HG03025 (cell line): ENCODE results near the gene THTPA.

Experiments
- ATAC-seq: cut with Tn5 transposase; IDR thresholded peaks from one replicate; pipeline ENCODE4 v1.9.1; 2021; ENCODE audit warnings: mild to moderate bottlenecking, moderate library complexity; ENCODE audit not compliant: unreplicated experiment, low FRiP score

The THTPA gene

DNA sequence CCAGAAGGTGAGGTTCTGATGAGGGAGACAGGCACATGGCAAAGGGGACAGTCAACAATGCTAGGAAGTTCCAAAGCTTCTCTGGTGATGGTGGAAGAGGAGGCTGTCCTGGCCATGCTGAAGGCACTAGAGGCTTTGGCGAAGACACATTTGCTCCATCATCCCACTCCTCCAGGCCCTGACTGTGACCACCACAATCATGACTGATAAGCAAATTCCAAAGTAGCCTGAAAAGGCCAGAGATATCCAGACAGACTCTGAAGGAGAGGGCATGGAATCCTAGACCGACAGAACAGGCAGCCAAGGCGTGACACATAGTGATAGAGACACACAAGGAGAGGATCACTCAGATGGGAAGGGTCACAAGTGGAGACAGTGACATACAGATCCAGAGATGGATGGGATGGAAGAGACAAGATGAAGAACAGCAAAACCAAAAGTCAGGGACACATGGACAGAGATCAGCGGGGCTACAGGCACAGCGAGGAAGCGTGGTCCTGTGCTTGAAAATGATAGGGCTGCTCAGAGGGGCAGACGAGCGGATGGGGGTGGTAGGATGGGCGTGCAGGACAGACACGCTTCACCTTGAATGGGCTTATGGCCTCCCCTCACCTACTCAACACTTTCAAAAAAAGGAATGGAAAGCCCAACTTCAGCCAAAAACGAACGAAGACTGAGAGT, 5.8 kb upstream of the THTPA start:
- ATAC-seq: no peak

DNA sequence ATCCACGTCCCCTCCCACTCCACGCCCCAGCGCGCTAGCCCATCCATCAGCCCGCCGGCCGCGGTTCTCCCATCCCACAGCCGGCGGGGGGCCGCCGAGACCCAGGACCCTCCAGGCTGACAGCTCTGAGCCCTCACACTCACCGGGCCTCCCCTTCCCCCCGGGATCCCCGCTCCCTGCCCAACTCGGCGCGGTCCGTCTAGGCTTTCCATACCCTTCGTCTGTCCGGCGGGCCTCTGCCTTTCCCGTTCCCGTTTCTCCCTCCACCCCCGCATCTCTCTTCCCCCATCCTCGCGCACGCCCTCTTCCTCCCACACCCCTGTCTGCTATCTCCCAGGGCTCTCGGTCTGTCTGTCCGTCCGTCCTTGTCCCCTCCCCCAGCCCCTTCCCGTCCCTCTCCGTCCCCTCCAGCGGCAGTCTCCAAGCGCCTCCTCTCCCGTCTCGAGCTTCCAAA, 5.2 kb upstream of the THTPA start:
- no peak for ATAC-seq

DNA sequence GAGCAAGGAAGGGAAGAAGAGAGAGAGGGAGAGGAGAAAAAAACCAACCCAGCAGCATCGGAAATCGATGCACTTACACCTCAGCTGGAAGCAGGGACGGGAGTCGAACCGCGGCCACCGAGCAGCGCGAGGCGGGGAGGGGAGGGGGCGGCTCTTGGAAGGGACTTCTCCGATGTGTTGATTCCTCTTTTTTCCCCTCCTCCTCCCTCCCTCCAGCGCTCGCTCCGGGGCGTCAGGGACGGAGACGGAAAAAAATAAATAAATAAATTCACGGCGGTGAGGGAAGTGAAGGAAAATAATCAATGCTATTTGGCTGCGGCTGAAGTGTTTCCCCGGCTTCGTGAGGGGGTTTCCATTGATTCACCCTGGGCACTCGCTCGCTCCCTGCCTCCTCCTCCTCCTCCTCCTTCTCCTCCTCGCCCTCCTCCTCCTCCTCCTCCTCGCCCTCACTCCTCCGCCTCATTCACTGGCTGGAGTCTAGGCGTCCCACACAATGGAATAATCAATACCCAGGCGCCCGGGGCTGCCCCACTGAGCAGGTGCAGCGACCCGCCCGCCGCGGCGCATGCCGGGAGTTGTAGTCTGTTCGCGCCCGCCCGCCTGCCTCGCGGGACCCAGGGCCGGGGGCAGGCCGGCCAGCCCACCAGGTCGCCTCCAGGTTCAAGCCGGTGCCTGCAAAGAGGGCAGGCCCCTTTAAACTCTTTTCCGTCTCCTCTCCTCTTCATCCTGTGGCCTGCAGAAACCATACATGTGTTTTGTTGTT, 4.6 kb upstream of the THTPA start, which contains the start of gene ZFHX2:
ZFHX2 (minus strand) TSS at position 500 of the 763 bp plus-strand sequence. CDS start 16,440 bp downstream, outside the sequence.
- peak; percentile 43 for ATAC-seq

DNA sequence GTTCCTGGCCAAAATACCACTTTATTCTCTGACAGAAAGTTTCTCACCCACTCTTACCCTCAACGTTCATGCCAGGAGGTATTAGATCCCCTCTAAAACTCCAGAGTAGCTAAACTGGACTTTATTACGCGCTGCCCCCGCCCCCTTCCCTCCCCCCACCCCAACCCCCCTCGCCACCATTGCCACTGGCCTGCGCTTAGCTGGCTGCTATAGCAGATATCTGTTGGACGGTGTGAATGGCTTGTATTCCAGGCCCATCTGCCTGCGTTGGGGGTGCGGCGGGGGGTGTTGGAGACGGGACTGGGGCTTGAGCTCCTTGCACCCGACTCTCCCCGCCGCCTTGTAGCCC, 564 bp upstream of the THTPA start:
- no peak for ATAC-seq

DNA sequence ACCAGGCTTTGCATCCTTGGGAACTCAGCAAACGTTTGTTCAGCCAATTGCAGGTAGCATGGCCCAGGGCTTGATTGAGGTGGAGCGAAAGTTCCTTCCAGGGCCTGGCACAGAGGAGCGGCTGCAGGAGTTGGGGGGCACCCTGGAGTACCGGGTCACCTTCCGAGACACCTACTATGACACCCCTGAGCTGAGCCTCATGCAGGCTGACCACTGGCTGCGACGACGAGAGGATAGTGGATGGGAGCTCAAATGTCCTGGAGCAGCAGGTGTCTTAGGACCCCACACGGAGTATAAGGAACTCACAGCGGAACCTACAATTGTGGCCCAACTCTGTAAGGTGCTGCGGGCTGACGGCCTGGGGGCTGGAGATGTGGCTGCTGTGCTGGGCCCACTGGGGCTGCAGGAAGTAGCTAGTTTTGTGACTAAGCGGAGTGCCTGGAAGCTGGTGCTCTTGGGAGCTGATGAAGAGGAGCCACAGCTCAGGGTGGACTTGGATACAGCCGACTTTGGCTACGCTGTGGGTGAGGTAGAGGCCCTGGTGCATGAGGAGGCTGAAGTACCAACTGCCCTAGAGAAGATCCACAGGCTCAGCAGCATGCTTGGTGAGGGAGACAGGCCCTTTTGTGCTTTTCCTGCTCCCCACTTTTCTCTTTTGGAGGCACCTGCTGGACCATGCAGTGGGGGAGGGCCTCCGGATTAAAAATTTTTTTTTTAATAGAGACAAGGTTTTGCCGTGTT, 799 bp downstream of the THTPA start:
- ATAC-seq: no peak

DNA sequence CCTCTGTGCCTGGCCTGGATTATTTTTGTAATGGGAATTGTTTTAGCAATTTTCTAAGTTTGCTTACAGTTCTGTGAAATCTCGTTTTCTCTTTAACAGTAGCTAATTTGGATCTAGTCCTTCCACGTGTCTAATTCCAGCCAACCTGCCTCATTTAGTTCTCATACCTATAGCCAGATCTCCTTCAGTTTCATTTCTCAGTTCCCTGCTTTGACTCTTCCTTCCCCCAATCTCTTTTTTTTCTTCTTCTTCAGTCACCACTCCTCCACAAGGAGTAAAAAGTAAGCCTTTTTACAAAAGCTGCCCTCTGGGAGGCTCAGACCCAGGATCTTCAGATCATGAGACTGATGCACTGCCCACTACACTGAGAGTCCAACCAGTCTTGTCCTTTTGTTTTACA, 1.4 kb downstream of the THTPA start:
- no peak for ATAC-seq

DNA sequence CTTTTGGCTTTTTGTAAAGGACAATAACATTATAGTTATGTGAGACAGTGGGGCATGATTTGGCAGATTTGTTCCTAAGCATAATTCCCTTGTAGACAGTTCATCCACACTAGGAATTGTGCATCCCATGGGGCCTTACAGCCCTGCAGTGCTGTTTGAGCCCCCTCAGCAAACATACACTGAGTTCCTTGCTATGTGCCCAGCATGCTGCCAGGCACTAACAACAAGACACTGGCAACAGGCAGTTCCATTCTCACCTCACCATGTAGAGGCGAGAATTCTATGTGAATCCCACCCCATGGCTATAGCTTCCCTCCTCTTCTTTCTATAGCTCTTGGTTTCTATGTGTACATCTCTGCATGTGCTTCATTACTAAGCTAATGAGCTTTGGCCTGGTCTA, 1.9 kb downstream of the THTPA start:
- ATAC-seq: no peak

DNA sequence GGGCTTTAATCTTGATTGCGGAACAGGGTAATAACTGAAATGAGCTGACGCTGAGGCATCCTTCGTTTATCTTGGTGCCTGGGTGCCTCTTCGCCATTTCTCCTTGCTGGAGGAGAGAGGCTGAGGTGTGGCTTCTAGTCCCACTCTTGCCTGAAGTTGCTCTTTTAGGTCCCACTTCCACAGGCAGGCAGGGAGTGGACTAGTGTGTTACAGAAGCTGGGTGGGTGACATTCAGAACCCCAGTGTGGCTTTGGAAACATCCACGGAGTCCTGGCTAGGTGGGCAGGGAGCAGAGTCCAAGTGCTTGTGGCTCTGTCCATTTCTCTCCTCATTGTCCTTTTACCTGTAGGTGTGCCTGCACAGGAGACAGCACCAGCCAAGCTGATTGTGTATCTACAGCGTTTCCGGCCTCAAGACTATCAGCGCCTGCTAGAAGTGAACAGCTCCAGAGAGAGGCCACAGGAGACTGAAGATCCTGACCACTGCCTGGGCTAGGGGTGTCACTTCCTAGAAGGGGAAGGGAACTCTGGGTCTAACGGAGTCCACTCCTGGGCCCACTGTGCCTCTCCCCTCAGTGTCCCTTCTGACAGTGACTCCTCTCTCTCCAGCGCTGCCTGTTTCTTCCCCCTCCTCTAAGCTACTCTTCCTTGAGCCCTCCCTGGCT, 2.4 kb downstream of the THTPA start:
- ATAC-seq: no peak

DNA sequence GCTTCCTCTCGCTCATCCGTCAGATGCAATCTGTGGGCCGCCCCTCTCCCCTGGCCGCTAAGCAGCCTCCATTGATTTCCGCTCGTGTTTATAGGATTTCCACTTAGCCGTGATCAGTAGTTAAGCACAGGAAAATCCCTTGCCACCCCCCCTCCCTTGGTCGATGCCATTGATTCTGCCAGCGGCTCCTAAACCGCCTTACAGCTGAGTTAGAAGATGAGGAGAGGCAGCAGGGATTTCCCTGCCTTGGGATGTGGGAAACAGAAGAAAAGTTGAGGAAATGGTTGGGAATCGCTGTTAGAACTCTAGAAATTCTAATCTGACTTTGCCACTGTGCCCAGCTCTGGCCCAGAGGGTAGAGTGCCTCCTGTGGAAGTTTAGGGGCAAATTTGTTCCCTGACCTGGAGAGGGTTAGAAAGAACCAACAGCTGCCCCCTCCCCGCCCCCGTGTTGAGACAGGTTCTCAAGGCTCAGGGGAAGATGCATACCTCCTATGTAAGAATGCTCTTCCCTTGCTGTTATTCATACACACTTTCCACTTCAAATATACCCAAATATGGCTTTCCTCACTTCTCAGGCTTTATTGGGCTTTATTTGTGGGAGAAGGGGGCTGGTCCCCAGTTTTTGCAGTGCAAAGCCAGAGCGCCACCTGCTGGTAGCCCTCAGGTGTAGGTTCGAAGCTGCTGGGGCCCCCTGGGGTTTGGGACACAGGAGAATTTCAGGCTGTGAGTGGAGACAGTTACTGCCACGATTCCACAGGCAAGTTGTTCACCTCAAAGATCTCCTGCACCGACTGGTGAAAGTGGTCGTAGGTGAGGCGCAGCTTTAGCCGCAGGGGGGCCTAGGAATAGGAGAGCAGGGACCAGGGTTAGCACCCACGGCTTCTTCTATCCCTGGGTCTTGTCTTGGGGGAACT, 3.2 kb downstream of the THTPA start:
- ATAC-seq: no peak

DNA sequence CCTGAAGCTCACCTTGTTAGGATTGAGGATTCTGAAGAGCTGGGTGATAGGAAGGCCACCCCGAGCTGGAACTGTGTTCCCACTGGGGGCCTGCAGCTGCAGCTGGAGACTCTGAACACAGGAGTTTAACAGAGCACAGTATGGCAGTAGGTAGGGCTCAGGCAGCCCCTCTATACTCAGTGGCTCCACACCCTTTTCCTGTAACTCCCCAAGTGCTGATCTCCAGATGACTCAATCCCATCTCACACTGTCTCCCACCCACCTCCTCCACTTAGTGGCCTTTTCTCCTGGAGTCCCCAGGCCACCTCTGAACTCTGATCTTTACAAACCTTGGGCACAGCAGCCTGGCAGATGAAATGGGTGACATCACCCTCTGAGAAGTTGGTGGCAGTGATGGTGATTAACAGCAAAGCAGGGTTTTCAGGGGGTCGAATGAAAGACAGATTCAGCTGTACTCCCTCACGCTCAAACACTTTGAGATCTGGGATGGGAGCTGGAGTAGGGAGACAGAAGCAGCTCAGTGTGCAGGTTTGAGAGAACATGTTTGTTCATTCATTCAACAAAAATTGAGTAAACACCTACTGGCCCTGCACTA, 4.0 kb downstream of the THTPA start:
- ATAC-seq: no peak

DNA sequence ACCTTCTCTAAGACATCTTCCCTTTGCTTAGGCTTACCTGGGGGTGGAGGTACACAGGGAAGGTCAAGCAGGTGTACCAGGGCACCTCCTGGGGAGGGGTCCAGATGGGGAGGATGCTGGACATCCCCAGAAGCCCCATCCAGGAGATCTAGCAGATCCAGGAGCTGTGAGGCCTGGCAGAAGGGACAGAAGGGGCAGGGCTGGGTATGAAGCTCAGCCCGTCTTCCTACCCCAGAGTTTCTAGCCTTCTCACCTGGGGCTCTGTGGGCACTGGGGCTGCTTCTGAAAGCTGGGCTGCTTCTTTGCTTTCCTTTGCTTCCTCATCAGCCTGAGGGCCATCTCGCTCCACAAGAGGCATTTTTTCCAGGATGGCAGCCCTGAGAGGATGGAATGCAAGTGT, 5.2 kb downstream of the THTPA start:
- ATAC-seq: no peak

DNA sequence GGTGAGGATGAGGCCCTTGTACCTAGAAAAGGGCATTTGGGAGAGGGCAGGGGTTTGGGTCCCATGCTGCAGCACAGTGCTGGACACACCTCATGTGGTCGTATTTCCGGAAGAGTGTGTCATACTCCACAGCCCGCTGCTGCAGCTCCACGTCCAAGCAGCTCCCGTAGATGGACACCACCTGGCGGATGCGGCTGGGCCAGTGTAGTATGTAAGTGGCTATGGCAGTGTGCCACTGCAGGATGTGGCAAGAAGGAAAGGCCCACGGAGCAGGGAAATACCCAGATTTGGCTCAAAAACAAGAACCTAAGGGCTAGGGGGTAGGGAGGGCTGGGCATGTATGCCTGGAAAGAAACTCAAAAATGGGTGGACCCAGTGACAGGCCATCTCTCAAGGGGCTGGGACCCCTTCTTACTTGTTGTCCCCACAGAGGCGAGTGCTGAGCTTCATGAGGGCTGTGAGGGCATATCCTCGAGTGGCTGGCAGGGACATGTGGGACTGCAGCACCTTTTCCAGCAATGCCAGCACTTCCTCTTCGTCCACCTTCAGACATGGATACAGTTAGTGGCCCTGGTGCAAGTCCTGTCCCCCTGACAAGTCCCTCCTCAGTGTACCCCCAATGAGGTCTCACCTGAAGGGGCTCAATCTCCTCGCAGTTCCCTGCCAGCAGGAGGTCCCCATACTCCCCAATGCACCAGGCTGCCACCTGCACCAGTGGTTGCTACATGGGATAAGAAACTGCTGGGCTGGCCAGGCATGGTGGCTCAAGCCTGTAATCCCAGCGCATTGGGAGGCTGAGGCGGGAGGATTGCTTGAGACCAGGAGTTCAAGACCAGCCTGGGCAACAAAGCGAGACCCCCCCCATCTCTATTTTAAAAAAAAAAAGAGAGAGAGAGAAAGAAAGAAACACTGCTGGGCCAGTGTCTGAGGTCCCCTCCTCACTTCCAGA, 6.1 kb downstream of the THTPA start:
- ATAC-seq: no peak

DNA sequence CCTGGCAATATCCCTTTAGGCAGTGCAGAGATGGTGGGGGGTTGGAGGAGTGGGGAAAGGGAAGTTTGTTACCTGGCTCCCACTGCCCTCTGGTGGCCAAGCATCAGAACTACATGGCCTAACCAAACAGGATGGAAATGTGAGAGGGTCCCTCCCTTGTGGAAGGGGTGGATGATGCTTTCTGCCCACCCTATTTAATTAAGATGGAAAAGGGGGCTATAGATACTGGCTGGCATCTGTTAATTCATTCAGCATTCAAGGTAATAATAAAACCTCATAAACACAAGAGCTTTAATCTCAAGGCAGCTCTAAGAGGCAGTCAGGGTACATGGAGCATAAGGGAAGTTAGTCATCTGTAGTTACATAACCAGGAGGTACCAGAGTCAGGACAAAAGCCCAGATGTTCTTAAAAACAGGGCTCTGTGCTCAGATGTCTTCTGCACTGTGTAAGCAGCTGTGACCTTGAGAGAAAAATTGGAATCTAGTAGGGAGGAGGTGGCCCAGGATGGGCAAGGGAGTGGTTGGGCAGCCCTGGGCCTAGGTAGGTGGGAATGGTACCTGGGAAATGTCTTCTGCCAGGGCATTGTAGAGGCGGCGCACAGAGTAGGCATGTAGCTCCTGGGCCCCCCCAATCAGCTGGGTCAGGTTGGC, 6.9 kb downstream of the THTPA start:
- ATAC-seq: no peak

DNA sequence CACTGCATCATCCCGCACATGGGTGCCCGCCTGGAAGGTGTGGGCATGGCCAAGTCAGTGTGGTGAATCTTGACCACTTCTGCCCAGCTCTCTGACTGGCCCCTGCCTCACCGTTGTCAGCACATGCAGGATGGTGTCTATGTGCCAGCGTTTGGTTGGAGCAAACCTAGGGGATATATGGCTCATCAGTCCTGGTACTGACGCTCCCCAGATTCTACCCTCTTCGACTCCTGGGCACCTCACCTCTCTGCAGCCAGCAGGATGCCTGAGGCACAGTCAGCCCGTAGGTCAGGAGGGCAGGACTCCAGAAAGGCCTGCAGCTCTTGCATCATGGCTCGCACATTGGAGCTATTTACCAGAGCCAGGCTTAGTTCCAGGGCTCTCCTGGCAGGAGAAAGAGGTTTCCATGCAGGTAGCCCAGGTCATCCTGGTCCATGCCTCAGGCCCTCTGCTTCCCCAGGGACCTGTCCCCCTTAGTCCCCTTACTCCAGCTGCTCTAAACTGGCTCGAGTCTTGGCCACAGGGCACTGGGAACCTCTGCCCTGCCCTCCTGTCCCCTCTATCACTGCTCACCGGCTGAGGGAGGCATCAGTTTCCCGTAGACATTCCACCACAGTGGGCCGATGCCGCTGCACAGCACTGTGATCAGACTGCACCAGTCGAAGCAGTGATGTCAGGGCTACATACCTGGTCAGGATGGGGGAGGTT, 7.6 kb downstream of the THTPA start:
- no peak for ATAC-seq

DNA sequence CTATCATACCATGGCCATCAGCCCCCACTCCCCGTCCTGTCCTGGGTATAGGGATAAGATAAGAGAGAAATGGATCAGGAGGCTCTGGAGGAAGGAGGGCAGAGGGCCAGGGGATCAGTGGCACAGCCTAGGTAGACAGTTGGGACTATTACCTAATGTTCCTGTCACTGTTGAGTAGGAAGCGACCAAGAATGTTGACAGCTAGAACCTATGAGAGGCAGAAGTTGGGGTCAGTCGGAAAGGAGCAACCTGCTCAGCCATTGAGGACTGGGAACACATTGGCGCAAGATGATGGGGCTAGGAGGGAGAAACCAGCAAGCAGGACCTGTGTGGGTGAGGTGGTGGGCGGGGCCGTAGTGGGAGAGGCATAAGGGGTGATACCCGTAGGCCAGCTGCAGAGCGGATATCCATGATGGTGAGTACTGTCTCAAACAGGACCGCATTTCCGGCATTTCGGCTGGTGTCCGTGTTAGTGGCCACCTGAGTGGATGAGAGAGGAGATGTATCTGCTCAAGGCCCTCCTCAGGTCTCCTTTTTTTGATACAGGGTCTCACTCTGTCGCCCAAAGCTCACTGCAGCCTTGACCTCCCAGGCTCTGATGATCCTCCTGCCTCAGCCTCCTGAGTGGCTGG, 8.2 kb downstream of the THTPA start:
- ATAC-seq: no peak

DNA sequence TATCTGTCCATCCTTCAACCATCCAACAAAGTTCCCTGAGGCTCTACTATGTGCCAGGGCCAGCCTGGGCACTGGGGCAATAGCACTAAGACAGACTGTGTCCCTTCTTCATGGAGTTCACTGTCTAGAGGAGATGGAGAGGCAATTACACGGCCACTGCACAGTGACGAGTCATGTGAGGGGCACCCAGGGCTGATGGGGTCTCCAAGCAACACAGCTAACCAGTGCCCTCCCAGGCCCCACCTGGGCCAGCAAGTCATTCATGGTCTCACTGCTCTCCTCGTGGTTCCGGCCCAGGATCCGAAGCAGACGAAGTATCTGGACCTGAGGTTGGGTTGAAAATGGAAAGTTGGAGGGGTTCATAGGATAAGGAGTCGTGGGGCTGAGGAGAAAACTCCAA, 8.8 kb downstream of the THTPA start:
- ATAC-seq: no peak

DNA sequence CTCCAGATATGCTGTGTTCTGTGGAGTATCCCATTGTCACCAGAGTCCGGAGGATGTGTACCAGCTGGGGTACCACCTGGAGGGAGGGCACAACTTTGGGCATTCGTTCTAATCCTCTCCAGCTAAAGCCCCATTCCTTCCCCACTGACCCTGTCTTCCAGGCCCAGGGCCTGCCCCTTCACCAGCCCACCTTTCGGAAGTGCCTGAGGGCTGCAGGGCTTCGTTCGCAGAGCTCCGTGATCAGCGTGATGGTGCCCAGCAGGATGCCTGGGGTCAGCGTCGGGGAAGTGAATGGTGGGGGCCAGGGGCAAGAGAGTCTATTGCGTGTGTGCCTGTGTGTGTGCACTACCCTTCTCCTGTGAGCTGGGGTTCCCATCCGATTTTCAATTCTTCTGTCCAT, 9.6 kb downstream of the THTPA start:
- ATAC-seq: no peak
